Measurements from ENCODE around the gene CYSTM1.

Gene CYSTM1

DNA sequence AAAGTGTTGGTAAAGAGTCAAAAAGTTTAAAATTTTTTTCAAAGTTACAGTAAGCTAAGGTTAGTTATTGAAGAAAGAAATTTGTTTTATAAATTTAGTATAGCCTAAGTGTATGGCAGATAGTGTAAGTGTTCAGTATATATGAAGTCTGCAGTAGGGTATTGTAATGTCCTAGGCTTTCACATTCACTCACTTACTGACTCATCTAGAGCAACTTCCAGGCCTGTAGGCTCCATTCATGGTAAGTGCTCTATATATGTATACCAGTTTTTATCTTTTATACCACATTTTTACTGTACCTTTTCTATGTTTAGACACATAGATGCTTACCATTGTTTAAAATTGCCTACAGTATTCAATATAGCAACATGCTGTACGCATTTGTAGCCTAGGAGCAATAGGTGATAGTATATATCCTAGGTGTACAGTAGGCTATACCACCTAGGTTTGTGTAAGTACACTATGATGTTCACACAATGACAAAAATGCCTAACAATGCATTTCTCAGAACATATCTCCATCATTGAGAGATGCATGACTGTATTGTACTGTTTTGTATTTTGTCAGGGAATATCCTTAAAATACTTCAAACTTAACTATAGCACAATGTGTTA, 38.5 kb downstream of the CYSTM1 start:
- no peak for DNase-seq

DNA sequence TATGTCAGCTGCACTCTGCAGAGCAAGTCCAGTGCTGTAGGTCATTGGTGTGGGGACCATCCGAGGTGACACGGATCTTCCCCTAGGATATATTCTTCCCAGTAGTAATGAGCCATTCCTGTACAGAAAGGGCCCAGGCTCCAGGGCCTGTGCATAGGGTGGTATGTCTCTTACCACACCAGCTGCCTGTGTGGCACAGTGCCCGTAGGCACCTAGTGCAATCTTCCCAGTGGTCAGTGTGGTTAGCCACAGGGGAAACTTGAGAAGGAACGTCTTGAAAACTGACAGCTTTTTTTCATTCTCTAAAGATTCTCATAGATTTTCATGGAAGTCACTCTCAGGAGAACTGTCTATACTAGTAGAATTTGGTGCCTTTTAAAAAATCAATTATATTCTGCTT, 39.8 kb downstream of the CYSTM1 start:
- DNase-seq, result no peak

DNA sequence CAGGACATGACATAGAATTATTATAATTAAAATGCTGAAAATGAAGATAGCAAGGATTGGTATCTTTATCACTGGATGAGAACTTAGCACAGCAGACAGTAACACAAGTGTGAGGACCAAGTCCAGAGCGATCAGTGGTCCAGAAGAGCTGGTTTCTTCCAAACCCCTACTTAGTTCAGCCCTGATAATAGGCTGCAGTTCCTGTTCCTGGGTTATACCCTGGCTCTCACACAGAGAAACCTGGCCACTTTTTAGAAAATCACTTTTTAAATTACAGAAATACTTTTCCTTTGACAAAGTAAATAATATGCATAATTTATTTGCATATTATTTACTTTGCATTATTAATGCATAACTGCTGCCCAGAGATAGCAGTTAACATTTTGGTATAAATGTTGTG, 40.3 kb downstream of the CYSTM1 start:
- DNase-seq, result no peak

DNA sequence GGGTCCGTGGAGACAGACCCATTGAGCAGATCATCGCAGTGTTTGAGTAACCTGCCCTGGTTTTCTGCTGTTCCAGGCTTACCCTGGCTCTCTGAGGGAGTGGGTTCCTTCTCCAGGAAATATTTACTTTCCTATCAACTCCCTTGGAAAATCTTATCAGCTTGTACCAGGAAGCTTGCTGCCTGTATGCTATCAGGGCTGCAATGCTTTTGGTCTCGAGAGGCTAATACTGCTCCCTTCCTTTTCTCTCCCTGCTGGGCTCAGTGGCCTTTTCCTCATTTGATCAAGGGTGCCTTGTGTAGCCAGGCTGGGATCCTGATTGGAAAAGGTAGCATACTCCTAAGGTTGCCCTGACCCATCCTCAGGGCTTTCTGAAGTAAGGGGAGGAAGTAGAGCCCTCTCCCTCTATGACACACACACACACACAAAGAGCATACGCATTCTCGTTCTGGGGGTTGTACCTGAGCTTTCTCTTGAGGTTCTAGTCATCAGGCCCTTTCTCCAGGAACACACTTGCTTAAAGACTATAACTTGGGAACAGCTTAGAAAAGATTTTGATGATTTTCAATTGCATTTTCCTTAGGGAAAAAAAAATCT, 41.6 kb downstream of the CYSTM1 start:
- DNase-seq, result no peak

DNA sequence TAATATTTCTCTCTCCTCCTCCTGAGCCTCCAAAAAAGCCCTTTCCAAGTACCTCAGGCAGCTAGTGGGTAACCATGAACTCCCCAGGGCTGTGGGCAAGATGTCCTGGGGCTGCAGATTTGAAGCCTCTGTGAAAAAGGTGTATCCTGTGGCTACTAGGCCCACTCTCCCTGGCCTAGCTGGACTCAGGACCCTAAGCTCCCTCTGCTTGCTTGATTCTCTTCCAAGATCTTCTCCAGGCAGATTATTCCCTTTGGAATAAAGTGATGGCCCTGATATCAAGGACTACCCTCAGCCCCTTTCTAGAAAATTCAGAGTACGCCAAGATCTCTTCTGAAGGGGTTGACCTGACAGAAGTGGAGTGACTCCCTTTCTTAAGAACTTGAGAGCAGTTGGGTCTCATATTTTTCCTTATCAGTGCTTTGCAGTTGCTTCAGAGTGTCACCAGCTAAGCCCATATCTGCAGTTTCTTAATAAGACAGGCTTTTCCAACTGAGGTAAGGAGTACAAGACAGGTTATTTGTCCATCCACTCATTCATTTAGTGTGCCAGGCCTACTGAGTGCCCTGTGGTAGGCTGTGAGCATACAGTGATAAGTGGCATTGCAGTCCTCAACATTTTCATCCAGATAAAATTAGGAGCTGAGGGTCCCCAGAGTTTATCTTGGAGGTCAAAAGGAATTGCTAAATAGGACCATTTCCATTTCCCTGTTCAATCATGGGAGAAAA, 42.5 kb downstream of the CYSTM1 start:
- DNase-seq, result no peak

DNA sequence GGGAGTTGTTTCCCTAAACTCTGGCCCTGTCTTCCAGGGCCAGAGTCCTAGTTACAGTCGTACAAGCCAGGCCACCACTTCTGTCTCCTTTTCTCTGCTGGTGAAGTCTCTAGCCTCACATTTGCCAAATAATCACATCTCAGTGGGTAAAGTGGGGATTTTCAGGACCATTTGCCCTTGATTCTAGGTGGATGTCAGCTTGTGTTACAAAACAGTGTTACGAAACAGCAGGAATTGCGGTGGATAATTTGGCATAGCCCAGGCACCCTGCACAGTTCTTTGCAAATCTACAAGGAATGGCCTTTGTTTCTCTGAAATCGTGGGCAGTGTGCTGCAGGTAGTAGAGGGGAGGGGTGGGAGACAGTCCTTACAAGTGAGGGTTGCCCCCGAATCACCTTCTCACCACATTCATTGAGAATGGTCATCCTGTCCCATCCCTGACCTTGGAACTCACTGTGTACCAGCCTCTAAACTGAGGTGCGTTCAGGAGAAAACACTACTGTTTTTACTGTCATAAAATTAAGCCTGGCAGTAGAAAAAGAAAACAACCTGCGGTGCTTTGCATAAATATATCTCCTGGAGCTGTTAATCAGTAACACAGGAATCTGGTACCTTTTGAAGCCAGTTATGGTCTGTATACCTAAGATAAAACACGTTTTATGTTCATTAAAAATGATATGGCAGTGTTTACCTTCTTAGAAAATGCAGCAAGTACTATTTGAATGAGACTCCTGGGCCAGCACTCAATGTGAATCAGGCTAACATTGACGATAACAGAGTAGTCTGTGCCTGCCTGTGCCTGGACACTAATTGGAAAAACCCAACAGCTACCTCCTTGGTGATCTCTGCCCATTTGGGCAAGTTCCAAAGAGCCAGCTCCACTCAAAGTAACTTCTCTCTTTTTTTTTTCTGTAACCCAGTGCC, 44.3 kb downstream of the CYSTM1 start:
- DNase-seq, result no peak

DNA sequence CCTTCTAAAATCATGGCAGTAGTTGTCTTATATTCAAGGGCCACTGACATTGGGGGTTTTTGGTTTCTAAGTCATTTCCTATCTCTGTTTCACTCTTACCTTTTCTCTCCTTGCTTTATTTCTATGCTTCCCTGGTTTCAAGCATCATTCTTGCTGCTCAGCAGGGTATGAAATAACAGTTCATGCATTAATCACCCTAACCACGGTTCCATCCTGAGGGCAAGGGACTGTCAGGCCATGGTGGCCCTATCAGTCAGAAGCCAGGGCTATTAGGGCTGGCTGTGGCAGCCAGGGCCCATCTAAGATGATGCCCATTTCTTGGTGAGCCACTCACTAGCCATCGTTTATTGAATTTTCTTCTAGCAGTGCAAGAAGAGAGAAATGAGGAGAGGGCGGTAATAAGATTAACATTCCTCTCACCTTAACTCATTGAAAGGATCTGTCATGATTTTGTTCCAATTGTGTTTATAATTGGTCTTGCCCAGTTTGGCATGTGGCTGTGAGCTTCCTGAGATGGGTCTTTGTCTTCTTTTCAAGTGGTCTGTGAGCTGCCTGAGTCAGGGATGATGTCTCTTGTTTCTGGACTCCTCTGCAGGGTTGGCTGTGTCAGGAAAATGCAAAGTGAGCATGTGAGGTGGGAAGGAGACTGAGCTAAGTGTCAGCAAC, 45.2 kb downstream of the CYSTM1 start:
- peak; percentile 18 for DNase-seq

DNA sequence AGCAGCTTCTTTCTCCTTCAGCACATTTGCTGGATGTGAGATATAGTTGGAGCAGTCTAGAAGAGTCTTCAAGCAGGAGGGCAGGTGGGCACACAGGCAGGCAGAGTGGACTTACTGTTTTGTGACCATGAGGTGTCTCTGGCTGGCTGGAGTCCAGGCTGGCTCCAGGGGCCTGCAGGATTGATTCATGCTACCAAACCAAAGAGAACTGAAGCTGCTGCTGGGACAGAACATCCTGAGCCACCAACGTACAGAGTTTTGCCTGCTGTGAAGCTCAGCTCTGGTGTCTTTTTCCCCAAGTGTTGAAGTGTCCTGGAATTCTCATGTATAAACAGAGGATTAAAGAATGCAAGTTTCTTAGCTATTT, 45.7 kb downstream of the CYSTM1 start:
- no peak for DNase-seq

DNA sequence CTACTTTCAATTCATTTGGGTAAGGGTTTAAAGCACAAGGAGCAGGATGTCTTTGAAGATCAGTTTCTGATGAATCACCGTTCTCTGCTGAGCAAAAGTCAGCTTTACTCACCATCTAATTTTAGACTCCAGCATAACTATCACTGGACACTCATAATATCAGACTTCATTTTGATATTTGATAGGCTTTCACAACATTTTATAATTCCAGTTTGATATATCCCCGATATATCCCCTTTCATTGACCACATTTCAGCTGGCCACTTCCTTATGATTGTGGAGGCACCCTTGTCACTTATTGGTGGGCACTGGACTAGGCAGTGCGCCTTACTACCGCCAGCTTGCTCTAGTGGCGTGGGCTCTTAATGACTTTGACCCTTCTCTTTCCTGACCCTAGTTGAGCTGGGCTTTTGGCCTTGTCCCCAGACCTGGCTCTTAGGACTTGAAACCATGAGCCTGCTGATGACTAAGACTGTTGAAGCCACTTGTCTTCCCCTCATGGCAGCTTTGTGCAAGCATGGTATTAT, 46.8 kb downstream of the CYSTM1 start:
- no peak for DNase-seq

DNA sequence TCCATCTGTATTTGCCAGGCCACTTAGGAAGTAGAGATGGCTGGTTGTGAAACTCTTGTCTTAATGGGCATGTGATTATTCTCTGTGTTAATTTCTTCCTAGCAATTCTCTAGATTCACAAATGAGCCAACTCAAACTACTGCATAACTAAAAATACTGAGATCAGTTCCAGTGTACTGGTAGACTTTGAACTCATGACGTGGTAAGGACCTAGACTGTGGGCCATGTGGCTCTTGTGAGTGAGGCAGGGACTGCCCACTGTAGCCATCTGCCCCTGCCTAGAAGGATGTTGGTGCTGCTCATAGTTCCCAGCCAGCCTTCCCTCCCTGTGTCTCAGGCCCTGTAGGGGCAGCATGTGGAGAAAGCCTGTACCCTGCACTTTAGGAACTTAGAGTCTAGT, 47.4 kb downstream of the CYSTM1 start:
- DNase-seq, result no peak

DNA sequence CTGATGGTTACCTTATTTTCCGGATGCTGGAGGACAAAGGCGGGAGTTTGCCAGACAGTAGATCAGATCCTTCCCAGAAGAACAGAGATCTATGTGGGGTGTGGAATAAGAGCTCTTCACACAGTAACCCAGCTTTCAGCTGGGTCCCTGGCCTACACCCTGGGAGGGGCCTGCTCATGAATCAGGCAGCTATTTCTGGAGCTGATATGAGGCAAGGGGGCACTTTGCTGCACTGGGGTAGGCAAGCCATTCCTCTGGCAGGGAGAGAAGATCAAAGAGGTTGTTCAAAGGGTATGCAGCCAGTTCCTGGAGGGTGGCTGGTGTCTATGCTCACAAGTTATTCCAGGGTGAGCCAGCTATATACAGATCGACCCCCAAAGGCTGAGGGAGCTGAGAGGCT, 48.6 kb downstream of the CYSTM1 start:
- DNase-seq, result no peak

DNA sequence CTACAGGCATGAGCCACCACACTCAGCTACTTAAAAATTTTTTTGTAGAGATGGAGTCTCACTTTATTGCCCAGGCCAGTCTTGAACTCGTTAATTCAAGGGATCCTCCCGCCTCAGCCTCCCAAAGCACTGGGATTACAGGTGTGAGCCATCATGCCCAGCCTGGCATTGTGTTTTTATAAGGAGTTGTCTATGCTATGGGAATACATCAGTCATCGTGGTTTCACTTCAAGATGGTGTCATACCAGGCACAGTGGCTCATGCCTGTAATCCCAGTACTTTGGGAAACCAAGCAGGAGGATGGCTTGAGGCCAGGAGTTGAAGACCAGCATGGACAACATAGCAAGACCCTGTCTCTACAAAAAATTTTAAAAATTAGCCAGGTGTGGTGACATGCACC, 49.7 kb downstream of the CYSTM1 start:
- no peak for DNase-seq

DNA sequence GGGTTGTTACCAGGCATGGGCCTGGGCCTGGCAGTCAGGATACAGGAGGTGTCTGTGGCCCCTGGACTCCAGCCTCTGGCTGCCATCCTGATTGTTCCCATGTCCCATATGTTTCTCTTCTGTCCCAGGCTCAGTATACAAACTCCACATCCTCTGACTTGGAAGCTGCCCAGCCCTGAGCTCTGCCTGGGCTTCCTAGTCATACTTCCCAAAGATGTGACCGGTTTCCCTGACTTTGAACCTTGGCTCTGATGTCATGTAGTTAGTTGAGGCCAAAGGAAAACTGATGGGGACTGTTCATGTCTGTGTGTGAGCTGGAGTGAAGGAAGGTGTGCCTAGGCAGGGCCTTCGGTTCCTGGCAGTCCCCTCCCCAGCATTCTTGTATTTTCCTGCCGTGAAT, 50.4 kb downstream of the CYSTM1 start:
- no peak for DNase-seq

DNA sequence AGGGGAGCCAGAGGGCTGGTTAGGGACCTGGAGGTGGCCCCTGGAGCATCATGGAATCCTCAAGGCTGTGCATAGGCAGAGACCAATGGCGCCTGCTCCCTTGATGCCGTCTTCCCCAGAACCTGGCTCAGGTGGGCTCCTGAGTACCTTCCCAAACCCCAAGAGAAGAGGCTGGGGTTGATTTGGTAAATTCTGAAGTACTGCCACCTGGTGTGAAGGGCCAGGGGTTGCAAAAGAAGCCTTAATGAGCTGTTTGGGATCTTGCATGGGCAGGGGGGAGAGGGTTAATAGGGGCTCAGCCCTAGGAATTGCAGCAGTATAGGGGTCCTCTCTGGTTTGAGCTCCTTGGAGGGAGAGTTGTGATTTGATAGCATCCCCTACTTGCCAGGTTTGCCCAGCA, 52.1 kb downstream of the CYSTM1 start:
- DNase-seq, result no peak

DNA sequence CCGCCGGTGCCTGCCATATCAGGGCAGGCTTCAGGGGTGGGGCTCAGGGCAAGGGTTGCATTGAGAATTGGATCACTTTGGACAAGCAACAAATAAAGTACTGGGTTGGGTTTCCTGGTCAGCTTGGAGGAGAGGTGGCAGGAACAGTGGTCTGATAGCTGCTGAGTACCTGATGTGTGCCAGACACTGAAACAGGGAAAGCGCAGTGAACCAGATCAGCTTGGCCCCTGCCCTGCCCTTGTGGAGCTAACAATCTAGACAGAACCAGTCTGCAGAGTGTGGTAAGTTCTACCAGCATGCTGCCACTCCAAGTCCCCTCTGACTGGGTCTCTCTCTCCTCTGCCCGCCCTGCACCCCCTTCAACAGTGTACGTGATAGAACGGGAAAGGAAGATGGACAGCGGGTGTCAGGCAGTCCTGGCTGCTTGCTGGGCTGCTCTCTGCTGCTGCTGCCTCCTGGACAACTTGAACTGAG, 53.4 kb downstream of the CYSTM1 start:
- DNase-seq, result no peak

DNA sequence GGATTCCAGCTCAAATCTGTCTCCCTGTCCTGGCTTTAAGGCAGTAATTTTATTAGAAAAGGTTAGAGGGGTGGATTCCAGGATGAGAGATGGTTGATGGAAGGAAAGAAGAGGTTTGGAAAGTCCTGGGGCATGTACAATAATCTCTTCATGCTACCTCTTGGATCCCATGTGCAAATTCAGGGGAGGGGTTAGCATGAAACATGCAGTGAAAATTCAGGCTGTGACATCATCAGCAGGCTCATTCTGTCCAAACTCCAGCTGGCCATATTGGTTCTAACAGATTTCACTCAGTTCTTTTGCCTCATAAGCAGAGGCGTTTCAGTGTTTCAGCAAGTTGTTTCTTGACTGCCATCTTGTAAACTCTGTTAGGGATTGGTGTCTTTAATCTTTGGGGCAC, 55.4 kb downstream of the CYSTM1 start:
- no peak for DNase-seq

DNA sequence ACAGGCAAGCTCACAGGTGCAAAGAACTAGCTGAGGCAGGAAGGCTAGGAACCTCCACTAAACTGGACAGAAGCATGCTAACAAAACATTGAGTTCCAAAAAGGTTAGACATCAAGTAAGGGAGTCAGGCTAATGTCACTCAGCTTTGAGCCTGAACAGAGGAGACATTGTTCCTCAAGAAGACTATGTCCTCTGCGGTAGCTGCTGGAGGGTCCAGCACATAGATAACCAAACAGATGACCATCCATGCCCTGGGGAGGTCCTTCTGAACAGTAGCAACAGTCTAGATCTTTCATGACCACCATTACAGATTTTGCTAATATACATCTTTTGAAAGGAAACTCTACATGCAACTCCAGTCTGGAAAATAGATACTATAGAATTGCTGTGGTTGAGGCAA, 57.7 kb downstream of the CYSTM1 start:
- no peak for DNase-seq

DNA sequence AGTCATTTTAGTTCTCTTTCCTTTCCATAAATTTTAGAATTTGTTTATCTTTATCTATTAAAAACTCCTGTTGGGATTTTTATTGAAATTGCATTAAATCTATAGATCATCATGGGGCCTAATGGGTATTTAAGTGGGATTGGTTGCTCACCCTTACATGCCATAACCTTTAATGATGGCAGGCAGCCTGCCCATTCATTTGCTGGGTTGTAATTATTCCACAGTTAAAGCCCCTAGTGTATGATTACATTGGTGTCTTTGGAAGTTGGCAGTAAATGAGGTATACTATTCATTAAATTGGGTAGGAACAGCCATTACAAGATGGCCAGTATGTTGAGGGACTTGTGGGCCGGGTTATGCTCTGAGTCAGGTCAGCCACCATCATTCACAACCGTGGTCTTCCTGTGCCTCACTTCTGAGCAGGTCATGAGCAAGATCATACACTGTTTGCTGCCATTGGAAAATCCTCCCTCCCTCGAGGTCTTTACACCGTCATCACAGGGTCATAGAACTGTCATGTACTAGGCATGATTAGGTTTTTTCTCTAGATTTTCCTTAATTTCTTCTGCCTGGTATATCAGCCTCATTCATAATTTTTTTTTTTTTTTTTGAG, 59.5 kb downstream of the CYSTM1 start:
- DNase-seq, result no peak

DNA sequence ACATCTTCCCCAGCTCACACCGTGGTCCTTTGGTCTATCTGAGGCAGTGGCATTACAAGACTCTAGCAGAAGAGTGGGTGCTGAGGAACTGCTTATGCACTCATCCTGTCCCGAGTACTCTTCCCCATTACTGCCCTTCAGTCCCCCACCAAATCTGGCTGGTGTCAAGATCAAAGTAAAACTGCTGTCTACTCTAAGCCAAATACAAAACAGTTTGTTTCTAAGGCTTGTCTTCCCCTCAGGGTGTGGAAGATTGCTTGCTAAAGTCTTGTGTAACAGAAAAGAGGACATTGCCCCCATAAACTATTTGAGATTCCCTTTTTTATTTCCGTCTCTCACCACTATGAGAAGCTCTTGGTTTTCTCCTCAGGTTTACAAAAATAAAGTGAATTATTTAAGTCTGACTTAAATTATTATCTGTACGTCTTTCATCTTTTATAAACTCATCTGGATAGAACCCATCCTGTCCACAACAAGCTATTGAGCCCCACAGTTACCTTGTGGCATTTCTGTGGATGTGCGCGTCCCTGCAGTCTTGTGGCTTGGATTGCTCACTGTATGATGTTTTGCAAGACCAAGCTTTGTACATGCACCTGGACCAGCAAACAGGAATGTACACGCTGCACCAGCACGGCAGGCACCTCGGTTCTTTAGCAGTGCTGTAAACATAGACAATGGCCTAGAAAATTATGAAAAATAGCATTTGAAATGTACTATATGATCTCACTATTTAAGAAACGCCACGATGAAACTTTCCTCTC, 61.0 kb downstream of the CYSTM1 start:
- DNase-seq, result no peak

DNA sequence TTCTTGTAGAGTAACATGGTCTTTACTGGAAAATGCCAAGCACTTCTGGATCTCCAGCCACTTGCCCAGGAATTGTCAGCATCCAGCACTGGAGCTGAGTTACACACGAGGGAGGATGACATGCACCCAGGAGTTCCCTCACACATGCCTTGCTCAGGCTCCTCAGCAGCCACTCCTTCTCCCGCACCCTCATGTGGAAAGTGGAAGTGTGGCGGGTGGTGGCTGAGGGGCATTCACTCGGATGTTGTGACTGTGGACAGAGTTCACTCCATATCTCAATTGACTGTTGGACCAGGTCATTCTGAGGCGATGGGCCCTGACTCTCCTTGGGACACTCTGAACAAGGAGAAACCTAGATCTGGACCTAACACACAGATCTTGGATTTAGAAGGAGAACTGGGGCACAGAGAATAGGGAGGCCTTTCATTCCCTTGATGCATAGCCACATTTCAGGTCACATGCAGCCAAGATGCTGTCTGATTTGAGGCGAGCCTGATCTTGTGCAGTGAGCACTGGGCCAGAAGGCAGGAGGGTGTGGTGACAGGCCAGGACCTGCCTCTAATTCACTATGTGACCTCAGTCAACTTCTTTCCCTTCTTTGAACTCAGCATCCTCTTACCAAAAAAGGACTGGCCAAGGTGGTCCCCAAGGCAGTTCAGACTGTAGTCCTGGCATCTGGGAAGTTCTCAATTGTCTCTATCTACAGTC, 62.1 kb downstream of the CYSTM1 start:
- DNase-seq, result no peak

DNA sequence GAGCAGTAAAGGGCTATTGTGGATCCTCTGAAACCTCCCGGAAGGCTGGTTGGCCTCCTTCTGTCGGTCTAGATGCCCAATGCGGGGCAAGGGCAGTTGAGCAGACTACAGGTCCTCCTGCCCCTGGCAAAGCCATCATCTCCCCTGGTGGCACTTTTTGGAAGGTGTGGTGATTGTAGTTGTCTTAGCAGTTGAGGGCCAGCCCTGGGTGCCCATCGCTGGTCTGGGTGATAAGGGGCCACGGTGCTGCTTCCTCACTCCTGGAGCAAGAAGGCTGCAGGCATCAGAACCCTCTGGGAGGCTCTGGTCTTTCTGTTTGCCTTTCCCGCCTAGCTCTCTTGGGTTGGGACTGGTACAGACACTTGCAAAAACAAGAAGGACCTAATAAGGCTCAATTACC, 63.8 kb downstream of the CYSTM1 start:
- DNase-seq, result no peak
